OCI-M2 (cell line): Measurements from ENCODE around the gene CEBPZOS.
A peak's percentile ranks its signal among the peaks of the same experiment; 100 is the strongest.

Experiments used
- DNase-seq: peaks from one replicate; lab custom pipeline; 2025; ENCODE audit not compliant: unreplicated experiment; lab: John Stamatoyannopoulos, UW

Gene CEBPZOS

GRCh38 chr2:37196320-37197195, at the start of gene CEBPZOS:
CEBPZOS (plus strand) TSS chr2:37196496; CDS start chr2:37199705, 3,209 bp downstream.
- peak; percentile 61 for DNase-seq

GRCh38 chr2:37148325-37148724, 48.0 kb upstream of the CEBPZOS start:
- no peak for DNase-seq

DNA sequence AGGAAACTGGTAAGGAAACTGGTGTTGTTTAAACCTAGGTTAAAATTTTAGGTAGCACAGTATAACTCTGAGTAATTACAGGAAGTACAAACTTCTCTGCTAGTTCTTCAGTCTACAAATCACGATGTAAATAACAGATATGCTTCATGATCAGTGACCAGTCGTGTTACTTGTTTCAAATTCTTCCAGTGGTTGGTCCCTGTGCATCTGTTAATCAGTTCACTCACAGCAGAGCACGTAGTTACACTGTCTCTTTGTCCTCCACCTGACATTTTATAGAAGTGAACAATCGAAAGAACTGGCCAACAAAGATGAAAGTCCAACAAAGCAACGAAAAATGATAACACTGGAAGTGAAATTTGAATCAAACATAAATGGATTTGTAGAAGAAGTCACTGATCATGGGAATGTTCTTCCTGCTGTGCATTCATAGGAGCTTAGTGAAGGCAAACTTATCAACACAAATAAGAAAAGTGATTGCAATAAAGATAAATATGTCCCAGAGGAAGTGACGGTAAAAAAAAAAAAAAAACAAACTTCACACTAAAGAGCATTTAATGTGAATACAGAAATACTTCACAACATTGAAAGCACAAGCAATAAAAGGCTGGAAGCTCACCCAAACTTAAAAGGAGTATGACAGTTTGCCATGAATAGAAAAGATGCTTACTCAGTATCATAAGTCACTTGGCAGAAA, 46.5 kb upstream of the CEBPZOS start:
- DNase-seq, result no peak

DNA sequence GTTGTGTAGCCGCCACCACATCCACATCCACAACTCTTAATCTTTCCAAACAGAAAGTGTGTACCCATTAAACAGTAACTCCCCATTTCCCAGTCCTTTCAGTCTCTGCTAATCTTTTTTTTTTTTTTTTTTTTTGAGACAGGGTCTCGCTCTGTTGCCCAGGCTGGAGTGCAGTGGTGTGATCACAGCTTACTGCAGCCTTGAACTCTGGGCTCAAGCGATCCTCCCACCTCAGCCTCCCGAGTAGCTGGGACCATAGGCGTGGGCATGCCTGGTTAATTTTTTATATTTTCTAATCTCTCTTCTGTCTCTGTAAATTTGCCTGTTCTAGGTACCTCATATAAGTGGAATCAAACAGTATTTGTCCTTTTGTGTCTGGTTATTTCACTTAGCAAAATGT, 43.1 kb upstream of the CEBPZOS start:
- no peak for DNase-seq

DNA sequence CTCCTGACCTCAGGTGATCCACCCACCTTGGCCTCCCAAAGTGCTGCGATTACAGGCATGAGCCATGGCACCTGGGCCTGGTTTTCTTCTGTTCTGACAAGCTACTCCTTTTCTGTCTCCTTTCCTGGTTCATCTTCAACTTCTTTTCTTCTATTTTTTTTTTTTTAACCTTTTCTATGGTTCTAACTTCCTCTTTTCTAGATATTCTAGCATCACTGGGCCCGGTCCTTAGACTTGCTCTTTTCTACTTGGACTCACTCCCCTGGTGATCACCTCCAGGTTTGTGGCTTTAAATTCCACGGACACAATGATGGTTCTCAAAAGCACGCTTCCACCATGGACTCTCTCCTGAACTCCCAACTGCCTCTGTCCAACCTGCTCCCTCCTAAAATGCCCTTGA, 41.5 kb upstream of the CEBPZOS start:
- no peak for DNase-seq

GRCh38 chr2:37156071-37156856, 40.0 kb upstream of the CEBPZOS start:
- DNase-seq, result no peak

DNA sequence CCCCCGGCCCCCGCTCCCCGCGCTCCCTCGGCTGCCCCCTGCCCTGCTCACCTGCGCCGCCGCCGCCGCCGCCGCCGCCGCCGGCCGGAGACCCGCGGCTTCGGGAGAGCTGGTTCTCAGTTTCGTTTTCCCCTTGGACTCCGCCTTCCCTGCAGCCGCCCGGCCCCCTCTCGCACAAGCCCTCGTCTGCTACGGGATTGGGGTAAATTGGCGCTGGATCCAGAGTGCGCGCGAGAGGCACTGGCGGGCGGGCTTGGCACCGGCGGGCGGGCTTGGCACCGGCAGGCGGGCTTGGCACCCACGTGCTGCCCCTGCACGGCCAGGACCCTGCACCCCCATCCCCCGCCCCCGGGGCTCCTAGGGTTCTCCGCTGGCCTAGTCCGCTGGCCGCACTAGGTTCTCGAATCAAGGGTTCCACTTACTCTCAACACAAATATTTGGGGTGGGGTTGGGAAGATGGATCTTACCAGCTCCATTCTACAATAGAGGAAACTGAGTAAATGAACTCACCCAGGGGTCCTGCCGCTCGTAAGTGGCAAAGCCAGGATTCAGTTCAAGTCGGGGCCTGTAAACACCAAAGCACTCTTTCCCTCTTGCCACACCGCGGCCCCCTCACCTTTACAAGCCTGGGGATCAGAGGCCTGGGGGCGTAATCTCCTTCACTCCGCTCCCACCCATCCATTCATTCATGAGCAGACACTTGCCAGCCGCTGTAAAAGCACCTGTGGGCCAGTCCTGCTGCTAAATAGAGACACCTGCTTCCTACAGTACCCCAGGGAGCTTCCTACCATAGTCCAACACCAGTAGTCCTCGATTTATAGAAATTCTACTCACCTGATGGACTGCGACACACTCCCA, 39.2 kb upstream of the CEBPZOS start, which contains the start of gene EIF2AK2:
TSS of gene EIF2AK2 (minus strand) at position 124 of the 858 bp plus-strand sequence. CDS start 9,174 bp downstream, outside the sequence.
- no peak for DNase-seq

- no peak for DNase-seq
Observed at GRCh38 chr2:37164757-37165156, 31.5 kb upstream of the CEBPZOS start.

DNA sequence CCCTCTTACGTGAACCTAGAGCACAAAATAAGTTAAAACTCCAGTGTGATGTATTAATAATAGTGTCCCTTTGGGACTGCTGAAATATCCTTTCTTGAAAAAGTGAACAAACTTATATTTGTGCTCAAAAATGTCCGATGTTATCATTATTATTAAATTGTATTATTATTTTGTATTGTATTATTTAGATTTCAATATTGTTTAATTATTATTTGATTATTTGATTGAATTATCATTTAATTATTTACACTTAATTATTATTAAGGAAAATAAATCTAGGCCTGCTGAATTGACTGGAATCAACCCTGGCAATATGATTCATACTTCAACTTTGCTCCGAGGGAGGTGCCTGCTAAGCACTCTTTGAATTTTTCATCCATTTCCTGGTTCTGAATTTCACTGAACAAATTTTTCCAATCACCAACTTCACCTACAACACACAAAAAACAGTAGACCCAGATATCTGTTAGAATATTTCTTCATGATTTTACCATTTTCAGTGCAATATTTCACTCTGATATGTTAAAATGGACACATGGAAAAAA, 28.6 kb upstream of the CEBPZOS start:
- DNase-seq, result no peak

DNA sequence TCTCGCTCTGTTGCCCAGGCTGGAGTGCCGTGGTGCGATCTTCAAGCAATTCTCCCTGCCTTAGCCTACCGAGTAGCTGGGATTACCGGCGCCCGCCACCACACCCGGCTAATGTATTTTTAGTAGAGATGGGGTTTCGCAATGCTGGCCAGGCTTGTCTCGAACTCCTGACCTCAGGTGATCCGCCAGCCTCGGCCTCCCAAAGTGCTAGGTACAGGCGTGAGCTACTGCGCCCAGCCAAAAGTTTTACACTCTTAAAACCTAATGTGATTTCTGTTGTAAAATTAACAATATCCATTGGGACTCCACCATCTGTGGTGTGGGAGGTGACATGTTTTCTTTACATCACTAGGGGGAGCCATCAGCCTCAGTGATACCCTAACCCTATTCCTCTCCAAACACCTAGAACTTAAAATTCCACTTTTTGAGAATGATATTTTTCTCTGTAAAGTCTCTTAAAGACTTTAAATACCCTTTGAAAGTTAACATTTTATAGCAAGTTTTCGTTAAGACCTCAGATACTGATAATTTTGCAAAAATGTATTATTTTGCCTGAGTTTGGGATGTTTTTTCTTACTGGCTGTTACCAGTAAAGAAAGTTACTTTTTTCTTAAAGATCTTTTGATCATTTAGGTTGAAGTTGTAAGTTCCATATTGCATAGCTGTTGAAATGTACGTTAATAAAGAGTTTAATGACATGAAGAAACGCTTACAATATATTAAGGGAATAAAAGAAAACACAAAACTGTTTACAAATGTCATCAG, 27.9 kb upstream of the CEBPZOS start:
- DNase-seq, result no peak

DNA sequence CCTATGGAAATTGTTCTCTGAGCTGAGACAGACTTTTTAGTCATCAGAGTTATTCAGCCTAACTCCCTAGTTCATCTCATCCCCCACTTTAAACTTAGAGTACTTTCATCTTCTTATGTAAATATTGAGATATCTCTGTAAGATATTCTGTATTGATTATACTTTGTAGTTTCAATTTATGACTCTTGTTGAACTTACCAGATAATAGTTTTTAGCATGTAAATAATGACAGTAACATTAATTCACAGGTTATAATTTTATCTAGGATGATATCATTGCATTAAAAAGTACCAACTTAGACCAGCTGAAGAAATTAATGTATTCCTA, 24.7 kb upstream of the CEBPZOS start:
- DNase-seq, result no peak

DNA sequence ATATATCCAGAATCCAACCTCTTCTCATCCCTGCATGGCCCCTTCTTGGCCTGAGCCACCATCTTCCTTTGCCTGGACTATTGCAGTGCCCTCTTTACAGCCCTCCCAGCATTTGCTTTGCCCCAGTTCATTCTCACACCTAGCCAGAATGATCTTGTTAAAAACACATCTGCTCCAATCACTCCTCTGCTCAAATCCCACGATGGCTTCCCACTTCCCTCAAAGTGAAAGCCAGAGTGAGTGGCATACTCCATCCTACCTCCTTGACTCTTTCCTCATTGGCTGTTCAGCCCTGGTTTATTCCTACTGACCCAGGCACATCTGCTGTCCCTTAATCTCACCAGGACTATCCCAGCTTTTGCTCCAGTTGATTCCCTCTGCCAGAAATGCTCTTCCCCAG, 22.6 kb upstream of the CEBPZOS start:
- no peak for DNase-seq

DNA sequence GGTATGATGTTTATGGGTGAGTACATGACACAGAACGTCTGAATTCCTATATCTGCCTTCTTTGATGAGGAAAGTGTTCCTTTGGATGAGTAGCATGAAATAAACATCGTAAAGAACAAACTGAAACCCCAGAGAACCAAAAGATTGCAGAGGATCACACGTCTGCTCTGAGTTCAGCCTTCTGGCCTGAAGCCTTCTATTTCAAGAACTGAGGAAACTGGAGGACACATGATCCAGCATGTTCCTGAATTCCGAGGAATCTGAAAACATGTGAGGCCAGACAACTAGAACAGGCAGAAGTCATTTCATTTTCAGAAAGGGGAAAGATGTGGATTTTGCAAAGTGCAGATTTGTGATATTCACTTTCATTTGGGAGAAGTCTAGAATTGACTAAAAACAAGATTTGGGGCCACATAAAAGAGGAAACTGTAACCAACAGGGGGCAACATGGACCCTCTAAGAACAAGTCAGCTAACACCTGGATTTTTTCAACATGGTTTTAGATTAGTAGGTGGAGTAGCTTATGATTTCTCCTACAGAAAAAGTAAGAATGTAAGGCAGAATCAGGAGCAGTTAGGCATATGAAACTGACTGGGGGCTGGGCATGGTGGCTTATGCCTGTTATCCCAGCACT, 16.2 kb upstream of the CEBPZOS start:
- DNase-seq, result no peak

DNA sequence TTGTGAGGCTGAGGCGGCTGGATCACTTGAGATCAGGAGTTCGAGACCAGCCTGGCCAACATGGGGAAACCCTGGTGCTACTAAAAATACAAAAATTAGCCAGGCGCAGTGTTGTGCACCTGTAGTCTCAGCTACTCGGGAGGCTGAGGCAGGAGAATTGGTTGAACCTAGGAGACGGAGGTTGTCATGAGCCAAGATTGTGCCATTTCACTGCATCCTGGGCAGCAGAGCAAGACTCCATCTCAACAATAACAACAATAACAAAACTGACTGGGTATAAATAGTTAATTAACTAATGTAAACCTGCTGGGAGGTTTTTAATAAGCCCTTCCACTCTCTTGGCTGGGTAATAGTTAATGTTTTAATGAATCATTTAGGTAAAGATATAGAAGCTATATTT, 15.7 kb upstream of the CEBPZOS start:
- no peak for DNase-seq

DNA sequence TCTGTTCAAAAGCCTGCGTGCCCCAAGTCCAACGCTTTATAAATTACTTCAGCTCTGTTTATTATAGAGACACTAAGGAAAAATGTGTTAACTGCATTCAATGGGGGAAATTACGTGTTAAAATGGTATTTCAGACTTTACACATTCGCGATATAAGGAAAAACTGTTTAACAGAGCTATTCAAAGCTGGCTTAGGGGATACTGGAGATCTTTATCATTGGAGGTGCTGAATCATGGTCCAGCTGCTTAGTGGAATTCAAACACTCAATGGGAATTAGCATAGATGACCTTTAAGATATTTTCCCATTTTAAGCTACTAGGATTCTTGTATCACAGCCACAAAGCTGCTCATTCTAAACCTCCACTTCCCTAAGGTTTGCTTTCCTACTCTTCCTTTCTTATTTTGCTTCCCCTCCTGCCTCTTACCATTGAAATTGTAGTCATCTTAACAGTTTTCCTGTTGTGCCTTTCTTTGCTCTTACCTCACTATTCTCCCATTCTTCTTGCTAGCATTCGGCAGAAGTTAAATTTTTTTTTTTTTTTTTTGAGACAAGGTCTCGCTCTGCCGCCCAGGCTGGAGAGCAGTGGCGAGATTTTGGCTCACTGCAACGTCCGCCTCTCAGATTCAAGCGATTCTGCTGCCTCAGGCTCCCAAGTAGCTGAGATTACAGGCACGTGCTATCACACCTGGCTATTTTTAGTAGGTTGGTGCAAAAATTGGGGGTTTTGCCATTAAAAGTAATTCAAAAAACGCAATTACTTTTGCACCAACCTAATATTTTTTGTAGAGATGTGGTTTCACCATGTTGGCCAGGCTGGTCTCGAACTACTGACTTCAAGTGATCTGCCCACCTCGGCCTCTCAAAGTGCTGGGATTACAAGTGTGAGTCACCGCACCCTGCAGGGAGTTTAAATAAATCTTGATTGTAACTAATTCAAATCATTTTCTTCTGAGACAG, 14.3 kb upstream of the CEBPZOS start:
- DNase-seq, result no peak

DNA sequence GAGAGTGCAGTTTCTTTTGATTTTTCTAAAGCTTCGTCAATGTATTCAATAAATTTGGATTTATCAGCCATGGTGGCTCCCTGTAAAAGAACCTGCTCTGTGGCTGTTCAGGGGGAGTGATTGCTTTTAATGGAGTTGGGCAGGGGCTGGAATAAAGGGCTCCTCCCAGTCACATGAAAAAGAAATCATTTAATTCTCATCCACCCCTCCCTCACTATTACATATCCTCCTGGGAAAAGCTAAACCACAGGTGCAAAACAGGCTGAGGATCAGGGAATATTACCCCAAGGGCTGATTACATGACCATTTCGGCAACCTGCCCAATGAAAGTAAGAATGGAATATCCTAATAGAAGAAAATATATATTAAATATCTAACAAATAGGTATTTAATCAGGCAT, 7.7 kb upstream of the CEBPZOS start, which contains the start of gene SULT6B1:
TSS of gene SULT6B1 (minus strand) at position 101 of the 400 bp plus-strand sequence. CDS start at position 71, 30 bp downstream.
- DNase-seq, result no peak

DNA sequence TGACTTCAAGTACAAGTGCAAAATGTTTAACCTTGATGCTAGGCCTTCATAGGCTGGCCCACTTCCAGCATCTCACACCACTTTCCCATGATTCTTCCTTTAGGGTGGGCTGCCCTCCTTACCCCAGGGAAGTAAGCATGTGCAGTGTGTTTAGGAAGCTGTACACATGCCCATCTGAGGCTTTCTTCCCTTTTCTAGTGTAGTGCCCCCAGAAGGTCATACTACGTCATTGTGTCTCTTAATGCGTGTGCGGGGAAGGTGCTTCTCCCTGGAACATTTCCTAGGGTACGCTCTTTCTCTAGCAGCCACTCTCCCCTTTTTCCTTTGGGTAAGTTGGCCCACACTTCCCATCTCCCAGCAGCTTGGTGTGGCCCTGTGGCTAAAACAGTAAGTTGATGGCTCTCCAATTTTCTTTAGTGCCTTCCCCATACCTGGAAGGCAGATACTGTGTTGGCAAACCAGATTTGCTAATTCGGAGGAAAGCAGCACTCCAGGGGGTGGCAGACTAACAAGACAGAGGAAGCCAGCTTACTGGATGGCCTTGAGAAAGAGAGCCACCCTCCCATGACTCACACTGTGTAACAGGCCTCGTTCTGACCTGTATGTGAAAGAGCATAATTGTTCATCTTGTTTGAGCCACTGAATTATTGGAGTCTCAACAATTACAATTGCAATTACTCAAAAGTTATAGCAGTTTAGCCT, 6.7 kb upstream of the CEBPZOS start:
- DNase-seq, result no peak
